ENCODE results near the gene TSSK2. TPM values are rescaled to one million over a fixed set of nuclear protein-coding genes. Genes with fewer than 3 reads are reported as not detected.
A peak's percentile ranks its signal among the peaks of the same experiment; 100 is the strongest.

The TSSK2 gene
- total RNA-seq, 4 donors from 2014 or later, result not detected

- Histone ChIP-seq H3K27ac (no peak overlapping the region), H3K9me3 (no peaks in the 10 kb centered on the region), H3K27me3 (no peaks in the 10 kb centered on the region), H3K4me1 (peaks cover 10 to 37% (median 25%) of the 10 kb centered on the region in 4 donors), H3K36me3 (no peaks in the 10 kb centered on the region), H3K4me3 (no peak overlapping the region)
- DNase-seq, result no peak
- WGBS, 2 donors (ENCODE audit: low coverage in 1 of 2), result 91% methylated on average over 3 of the region's 3 CpGs
- intact Hi-C loops (cut with DNase I; ENCODE audit: low total_unique reads), result no loop called here
- in situ Hi-C loops (cut with MboI; ENCODE audit: low pct_ligation_motif_present in 1 of 4, low pct_unique_long_range_greater_than_20kb in 1 of 4, low sequenced_read_pairs in 3 of 4), result no loop called here
- TF ChIP-seq, protein P1, sequence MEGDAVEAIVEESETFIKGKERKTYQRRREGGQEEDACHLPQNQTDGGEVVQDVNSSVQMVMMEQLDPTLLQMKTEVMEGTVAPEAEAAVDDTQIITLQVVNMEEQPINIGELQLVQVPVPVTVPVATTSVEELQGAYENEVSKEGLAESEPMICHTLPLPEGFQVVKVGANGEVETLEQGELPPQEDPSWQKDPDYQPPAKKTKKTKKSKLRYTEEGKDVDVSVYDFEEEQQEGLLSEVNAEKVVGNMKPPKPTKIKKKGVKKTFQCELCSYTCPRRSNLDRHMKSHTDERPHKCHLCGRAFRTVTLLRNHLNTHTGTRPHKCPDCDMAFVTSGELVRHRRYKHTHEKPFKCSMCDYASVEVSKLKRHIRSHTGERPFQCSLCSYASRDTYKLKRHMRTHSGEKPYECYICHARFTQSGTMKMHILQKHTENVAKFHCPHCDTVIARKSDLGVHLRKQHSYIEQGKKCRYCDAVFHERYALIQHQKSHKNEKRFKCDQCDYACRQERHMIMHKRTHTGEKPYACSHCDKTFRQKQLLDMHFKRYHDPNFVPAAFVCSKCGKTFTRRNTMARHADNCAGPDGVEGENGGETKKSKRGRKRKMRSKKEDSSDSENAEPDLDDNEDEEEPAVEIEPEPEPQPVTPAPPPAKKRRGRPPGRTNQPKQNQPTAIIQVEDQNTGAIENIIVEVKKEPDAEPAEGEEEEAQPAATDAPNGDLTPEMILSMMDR (IDR thresholded peaks at IDR 0.05), result no peak
- TF ChIP-seq POLR2AphosphoS5 (IDR thresholded peaks at IDR 0.05), result no peak
- no peak for TF ChIP-seq POLR2A (IDR thresholded peaks at IDR 0.05)
- TF ChIP-seq EP300 (IDR thresholded peaks at IDR 0.05; ENCODE audit: low read depth), result no peak
These were observed 19.5 kb upstream of the TSSK2 start for GRCh38 chr22:19111584-19111983.

- TF ChIP-seq, protein P1 (IDR thresholded peaks at IDR 0.05), result no peak
- TF ChIP-seq POLR2A (IDR thresholded peaks at IDR 0.05) (no peak), POLR2AphosphoS5 (IDR thresholded peaks at IDR 0.05) (no peak), EP300 (IDR thresholded peaks at IDR 0.05; ENCODE audit: low read depth) (no peak)
- no peaks in the 10 kb centered on the region for H3K36me3 ChIP-seq
- H3K4me3 ChIP-seq, result no peak overlapping the region
- in situ Hi-C loops (cut with MboI; ENCODE audit: low pct_ligation_motif_present in 1 of 4, low pct_unique_long_range_greater_than_20kb in 1 of 4, low sequenced_read_pairs in 3 of 4) (no loop called here), intact Hi-C loops (cut with DNase I; ENCODE audit: low total_unique reads) (no loop called here)
- H3K27ac ChIP-seq, result no peak overlapping the region
- 96 to 97% methylated on average over 4 to 5 of the region's 5 CpGs for WGBS, 2 donors (ENCODE audit: low coverage in 1 of 2)
- no peaks in the 10 kb centered on the region for H3K9me3 ChIP-seq
- peaks cover 20 to 41% (median 37%) of the 10 kb centered on the region in 4 donors for H3K4me1 ChIP-seq
- H3K27me3 ChIP-seq, result no peaks in the 10 kb centered on the region
- DNase-seq, result no peak
These were observed 17.7 kb upstream of the TSSK2 start for GRCh38 chr22:19113429-19113828.

GRCh38 chr22:19114984-19115552 is 16.0 kb upstream of the TSSK2 start:
- TF ChIP-seq, protein P1 (IDR thresholded peaks at IDR 0.05), result no peak
- no peak for TF ChIP-seq POLR2AphosphoS5 (IDR thresholded peaks at IDR 0.05)
- no peak for TF ChIP-seq POLR2A (IDR thresholded peaks at IDR 0.05)
- TF ChIP-seq EP300 (IDR thresholded peaks at IDR 0.05; ENCODE audit: low read depth), result no peak
- 80% methylated on average over 4 of the region's 4 CpGs; no CpG with 5 or more reads in 1 of the 2 donors for WGBS, 2 donors (ENCODE audit: low coverage in 1 of 2)
- no peaks in the 10 kb centered on the region for H3K9me3 ChIP-seq
- no peak overlapping the region for H3K4me3 ChIP-seq
- in situ Hi-C loops (cut with MboI; ENCODE audit: low pct_ligation_motif_present in 1 of 4, low pct_unique_long_range_greater_than_20kb in 1 of 4, low sequenced_read_pairs in 3 of 4) (no loop called here), intact Hi-C loops (cut with DNase I; ENCODE audit: low total_unique reads) (no loop called here)
- peaks cover 14 to 41% (median 37%) of the 10 kb centered on the region in 4 donors for H3K4me1 ChIP-seq
- no peak overlapping the region for H3K27ac ChIP-seq
- DNase-seq, result no peak
- no peaks in the 10 kb centered on the region for H3K36me3 ChIP-seq
- H3K27me3 ChIP-seq, result no peaks in the 10 kb centered on the region

DNA sequence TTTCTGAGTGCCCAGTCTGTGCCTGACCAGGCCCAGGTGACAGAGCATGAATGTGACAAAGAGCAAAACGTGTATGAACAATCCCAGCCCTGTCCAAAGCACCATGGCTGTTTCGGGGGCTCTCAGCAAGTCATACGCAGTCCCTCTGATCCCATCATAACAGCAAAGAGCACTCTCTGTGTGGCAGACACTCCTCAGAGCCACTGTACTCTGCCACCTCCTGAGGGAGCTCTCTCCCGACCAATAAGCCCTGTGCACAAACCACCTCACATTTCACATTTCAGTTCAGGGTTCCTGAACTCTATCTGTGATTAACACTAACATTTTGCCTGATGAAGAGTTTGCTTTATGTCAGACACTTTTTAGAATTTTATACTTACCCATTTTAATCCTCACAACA is 15.5 kb upstream of the TSSK2 start:
- in situ Hi-C loops (cut with MboI; ENCODE audit: low pct_ligation_motif_present in 1 of 4, low pct_unique_long_range_greater_than_20kb in 1 of 4, low sequenced_read_pairs in 3 of 4), result no loop called here
- TF ChIP-seq POLR2AphosphoS5 (IDR thresholded peaks at IDR 0.05) (no peak), POLR2A (IDR thresholded peaks at IDR 0.05) (no peak)
- 38 to 59% methylated on average over 1 to 3 of the region's 4 CpGs for whole genome bisulfite sequencing, 2 donors (ENCODE audit: low coverage in 1 of 2)
- Histone ChIP-seq H3K4me1 (peaks cover 16 to 41% (median 37%) of the 10 kb centered on the region in 4 donors), H3K27ac (no peak overlapping the region), H3K9me3 (no peaks in the 10 kb centered on the region), H3K36me3 (no peaks in the 10 kb centered on the region), H3K4me3 (no peak overlapping the region), H3K27me3 (no peaks in the 10 kb centered on the region)
- no peak for DNase-seq
- intact Hi-C loops (cut with DNase I; ENCODE audit: low total_unique reads), result no loop called here

- peaks cover 21 to 46% (median 43%) of the 10 kb centered on the region in 4 donors for H3K4me1 ChIP-seq
- H3K27ac ChIP-seq, result peak overlapping the region in 1 of 4 donors; percentile 18
- in situ Hi-C loops (cut with MboI; ENCODE audit: low pct_ligation_motif_present in 1 of 4, low pct_unique_long_range_greater_than_20kb in 1 of 4, low sequenced_read_pairs in 3 of 4) (no loop called here), intact Hi-C loops (cut with DNase I; ENCODE audit: low total_unique reads) (no loop called here)
- H3K36me3 ChIP-seq, result no peaks in the 10 kb centered on the region
- peak; percentile 52 for DNase-seq
- WGBS, 2 donors (ENCODE audit: low coverage in 1 of 2), result 57% methylated on average over 9 of the region's 9 CpGs; no CpG with 5 or more reads in 1 of the 2 donors
- no peaks in the 10 kb centered on the region for H3K9me3 ChIP-seq
- no peaks in the 10 kb centered on the region for H3K27me3 ChIP-seq
- H3K4me3 ChIP-seq, result no peak overlapping the region
- TF ChIP-seq POLR2A (IDR thresholded peaks at IDR 0.05) (no peak), POLR2AphosphoS5 (IDR thresholded peaks at IDR 0.05) (no peak), EP300 (IDR thresholded peaks at IDR 0.05; ENCODE audit: low read depth) (no peak)
- TF ChIP-seq, protein P1 (IDR thresholded peaks at IDR 0.05), result no peak
These were observed 14.0 kb upstream of the TSSK2 start for GRCh38 chr22:19117111-19117512.

Measured in transverse colon (tissue), 4 donors.